Small intestine (tissue), 7 donors: ENCODE results near the gene IVL. TPM values are rescaled to one million over a fixed set of nuclear protein-coding genes. Genes with fewer than 3 reads are reported as not detected.

Source experiments
- DNase-seq, 2 donors: peaks; one replicate each; pipeline versions ENCODE4 v3.0.0 to v3.0.0-alpha.2; 2013
- FAIRE-seq: peaks from 2 replicates; lab custom pipeline; 2012; peaks lifted over from hg19 to GRCh38; lab: Jason Lieb, UNC
- H3K27ac ChIP-seq, 3 donors: one replicate each; pipeline ENCODE4 v1.5.1; 2013; ENCODE audit warnings: low read length in 2 of 3, mild to moderate bottlenecking in 2 of 3, control low read depth in 1 of 3, inconsistent platforms in 1 of 3, low read depth in 1 of 3, moderate library complexity in 1 of 3
- H3K27me3 ChIP-seq, 3 donors: one replicate each; pipeline ENCODE4 v1.6.1; 2013; ENCODE audit warnings: low read length in 3 of 3, inconsistent platforms in 1 of 3; ENCODE audit not compliant: control insufficient read depth in 3 of 3, insufficient read depth in 3 of 3
- H3K36me3 ChIP-seq, 3 donors: one replicate each; pipeline ENCODE4 v1.6.1; 2013; ENCODE audit warnings: low read length in 3 of 3, inconsistent platforms in 1 of 3, low read depth in 1 of 3, mild to moderate bottlenecking in 1 of 3, moderate library complexity in 1 of 3; ENCODE audit not compliant: control insufficient read depth in 3 of 3, insufficient read depth in 2 of 3
- H3K4me1 ChIP-seq, 3 donors: one replicate each; pipeline ENCODE4 v1.6.1; 2013; ENCODE audit warnings: low read length in 2 of 3, inconsistent platforms in 1 of 3, low read depth in 1 of 3, mild to moderate bottlenecking in 1 of 3, moderate library complexity in 1 of 3; ENCODE audit not compliant: control insufficient read depth in 3 of 3, insufficient read depth in 2 of 3
- H3K4me3 ChIP-seq, 3 donors: one replicate each; pipeline ENCODE4 v1.5.1; 2013; ENCODE audit warnings: low read length in 3 of 3, control low read depth in 1 of 3, inconsistent platforms in 1 of 3, low read depth in 1 of 3, mild to moderate bottlenecking in 1 of 3, moderate library complexity in 1 of 3
- H3K9me3 ChIP-seq, 2 donors: one replicate each; pipeline ENCODE4 v1.6.1; 2013; ENCODE audit warnings: low read depth in 1 of 2, low read length in 1 of 2; ENCODE audit not compliant: control insufficient read depth in 2 of 2, insufficient read depth in 1 of 2
- WGBS, 3 donors: extraction: QIAGEN DNeasy Blood & Tissue Kit; methylation state at CpG; one replicate each; pipeline ENCODE4 v1.1.7; 2013; 5-methylcytosine and 5-hydroxymethylcytosine counted together
- polyA plus RNA-seq, 4 donors: library from polyadenylated mRNA; stranded (reverse) in 3 of 4; unstranded in 1 of 4; fragments of 200-250 nt in 3 of 4; fragments of 120-200 nt in 1 of 4; gene quantifications; one replicate each; pipeline versions ENCODE4 v1.2.1 to v1.2.3, GENCODE V29; 2013
- donor health status: healthy with polysubstance abuse.
- donor health status: control.
- donor health status: control.
- donor health status: Bipolar disorder and iron deficiency.
- donor health status: healthy.

The IVL gene
- polyA plus RNA-seq, 4 donors: 0.03 to 0.45 TPM; not detected in 2

DNA sequence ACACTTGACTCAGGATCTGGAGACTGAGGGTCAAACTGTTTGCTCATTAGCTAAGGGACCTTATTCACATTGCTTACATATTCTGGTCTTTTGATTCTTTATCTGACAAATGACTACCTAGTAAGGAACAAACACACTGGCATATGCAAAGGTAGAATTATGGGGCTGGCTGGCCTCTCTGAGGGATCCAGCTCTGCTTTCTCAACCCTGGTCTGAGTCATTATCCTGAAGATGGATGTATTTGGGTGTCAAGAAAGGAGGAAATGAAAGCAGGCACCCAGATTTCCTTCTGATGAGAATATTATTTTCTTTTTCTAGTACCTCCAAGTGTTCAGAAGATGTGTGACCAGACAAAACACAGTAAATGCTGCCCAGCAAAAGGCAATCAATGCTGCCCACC, 24.3 kb upstream of the IVL start:
- Histone ChIP-seq H3K4me1 (no peaks in the 10 kb centered on the region), H3K4me3 (no peak overlapping the region), H3K27ac (no peak overlapping the region), H3K27me3 (peaks cover 0 to 2% (median 0%) of the 10 kb centered on the region in 3 donors), H3K36me3 (no peaks in the 10 kb centered on the region), H3K9me3 (no peaks in the 10 kb centered on the region)
- FAIRE-seq (no peak), DNase-seq (no peak)

DNA sequence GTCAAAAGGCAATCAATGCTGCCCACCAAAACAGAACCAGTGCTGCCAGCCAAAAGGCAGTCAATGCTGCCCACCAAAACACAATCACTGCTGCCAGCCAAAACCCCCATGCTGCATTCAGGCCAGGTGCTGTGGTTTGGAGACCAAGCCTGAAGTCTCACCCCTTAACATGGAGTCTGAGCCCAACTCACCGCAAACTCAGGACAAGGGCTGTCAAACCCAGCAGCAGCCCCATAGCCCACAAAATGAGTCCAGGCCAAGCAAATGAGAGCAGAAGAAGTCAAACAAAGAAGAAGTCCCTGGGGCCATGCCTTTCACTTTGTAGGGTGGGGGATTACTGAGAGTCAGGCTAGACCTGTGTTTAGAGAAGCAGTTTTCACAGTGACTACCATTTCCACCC, 23.8 kb upstream of the IVL start:
- peaks cover 0 to 2% (median 0%) of the 10 kb centered on the region in 3 donors for H3K27me3 ChIP-seq

GRCh38 chr1:152884966-152885624, 23.3 kb upstream of the IVL start:
- Histone ChIP-seq H3K4me1 (no peaks in the 10 kb centered on the region), H3K27ac (no peak overlapping the region), H3K27me3 (peaks cover 0 to 2% (median 0%) of the 10 kb centered on the region in 3 donors), H3K4me3 (no peak overlapping the region), H3K36me3 (no peaks in the 10 kb centered on the region), H3K9me3 (no peaks in the 10 kb centered on the region)
- no peak for FAIRE-seq
- no peak for DNase-seq
- 53 to 67% (median 57%) methylated on average over 4 of the region's 4 CpGs for WGBS, 3 donors

More for the DNA sequence above, 23.8 kb upstream of the IVL start:
- 95 to 100% (median 96%) methylated on average over 1 of the region's 1 CpG for WGBS, 3 donors
- H3K9me3 ChIP-seq: no peaks in the 10 kb centered on the region
- no peaks in the 10 kb centered on the region for H3K36me3 ChIP-seq
- no peaks in the 10 kb centered on the region for H3K4me1 ChIP-seq
- DNase-seq: no peak
- H3K27ac ChIP-seq: no peak overlapping the region
- no peak for FAIRE-seq
- H3K4me3 ChIP-seq: no peak overlapping the region

DNA sequence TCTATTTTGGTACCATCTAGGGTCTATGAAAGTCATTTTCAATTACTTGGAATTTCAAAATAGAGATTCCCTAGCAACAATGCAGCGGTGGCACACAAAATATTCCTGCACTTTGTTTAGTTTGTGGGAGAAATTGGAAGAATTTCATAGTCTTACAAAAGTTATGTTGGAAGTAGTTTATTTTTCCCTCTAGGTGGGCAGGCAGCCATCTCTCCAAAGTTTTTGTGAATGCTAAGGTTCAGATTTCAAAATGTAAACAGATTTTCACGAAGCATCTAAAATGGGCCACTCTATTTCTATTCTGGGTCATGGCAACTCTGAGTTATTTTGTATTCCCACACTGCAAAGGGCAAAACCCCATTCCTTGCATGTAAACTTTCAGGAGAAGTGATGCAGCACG, 22.3 kb upstream of the IVL start:
- DNase-seq: no peak
- H3K36me3 ChIP-seq: no peaks in the 10 kb centered on the region
- WGBS, 3 donors: 40 to 54% (median 45%) methylated on average over 3 of the region's 3 CpGs
- H3K9me3 ChIP-seq: no peaks in the 10 kb centered on the region
- FAIRE-seq: no peak
- peaks cover 0 to 2% (median 0%) of the 10 kb centered on the region in 3 donors for H3K27me3 ChIP-seq
- no peak overlapping the region for H3K27ac ChIP-seq
- no peak overlapping the region for H3K4me3 ChIP-seq
- H3K4me1 ChIP-seq: no peaks in the 10 kb centered on the region

GRCh38 chr1:152886758-152887409, 21.5 kb upstream of the IVL start:
- no peak for FAIRE-seq
- Histone ChIP-seq H3K27ac (no peak overlapping the region), H3K27me3 (peaks cover 0 to 2% (median 0%) of the 10 kb centered on the region in 3 donors), H3K4me3 (no peak overlapping the region), H3K9me3 (no peaks in the 10 kb centered on the region), H3K36me3 (no peaks in the 10 kb centered on the region), H3K4me1 (no peaks in the 10 kb centered on the region)
- WGBS, 3 donors: 66 to 67% (median 67%) methylated on average over 8 of the region's 8 CpGs
- DNase-seq: no peak

DNA sequence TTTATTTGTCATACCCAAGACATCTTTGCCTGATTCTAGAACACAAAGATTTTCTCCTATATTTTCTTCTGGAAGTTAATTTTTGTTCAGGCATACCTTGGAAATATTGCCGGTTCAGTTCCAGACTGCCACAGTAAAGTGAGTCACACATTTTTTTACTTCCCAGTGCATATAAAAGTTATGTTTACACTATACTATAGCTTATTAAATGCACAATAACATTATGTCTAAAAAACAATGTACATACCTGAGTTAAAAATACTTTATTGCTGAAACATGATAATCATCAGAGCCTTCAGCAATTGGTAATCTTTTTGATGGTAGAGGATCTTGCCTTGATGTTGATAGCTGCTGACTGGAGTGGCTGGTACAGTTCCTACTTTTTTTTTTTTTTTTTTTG, 20.2 kb upstream of the IVL start:
- Histone ChIP-seq H3K4me3 (no peak overlapping the region), H3K27me3 (peaks cover 0 to 2% (median 0%) of the 10 kb centered on the region in 3 donors), H3K27ac (no peak overlapping the region), H3K9me3 (no peaks in the 10 kb centered on the region), H3K36me3 (no peaks in the 10 kb centered on the region), H3K4me1 (no peaks in the 10 kb centered on the region)
- FAIRE-seq: no peak
- DNase-seq: no peak
- WGBS, 3 donors: 78 to 91% (median 87%) methylated on average over 1 of the region's 1 CpG

DNA sequence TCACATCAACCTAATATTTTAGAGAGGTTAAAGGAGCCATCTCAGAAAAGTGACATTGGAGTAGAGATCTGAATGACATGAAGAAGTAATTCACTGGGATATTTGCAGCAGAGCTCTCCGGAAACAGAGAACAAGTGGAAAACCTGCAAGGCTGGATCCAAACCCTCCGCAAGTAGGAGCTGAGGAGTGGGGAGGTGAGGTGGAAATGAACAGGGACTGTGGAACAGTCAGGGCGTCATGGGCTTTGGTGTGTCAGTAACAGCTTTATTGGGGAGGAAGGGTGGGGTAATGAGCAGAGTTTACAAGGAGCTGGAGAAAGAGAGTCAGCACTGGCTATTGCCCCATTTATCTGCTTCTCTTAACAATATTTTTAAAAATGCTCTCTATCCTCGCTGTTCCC, 9.3 kb upstream of the IVL start:
- H3K4me1 ChIP-seq: no peaks in the 10 kb centered on the region
- no peak overlapping the region for H3K4me3 ChIP-seq
- FAIRE-seq: no peak
- DNase-seq: no peak
- H3K27ac ChIP-seq: no peak overlapping the region
- H3K27me3 ChIP-seq: peaks cover 0 to 9% (median 0%) of the 10 kb centered on the region in 3 donors
- H3K36me3 ChIP-seq: no peaks in the 10 kb centered on the region
- WGBS, 3 donors: 77 to 82% (median 82%) methylated on average over 4 of the region's 4 CpGs
- no peaks in the 10 kb centered on the region for H3K9me3 ChIP-seq

DNA sequence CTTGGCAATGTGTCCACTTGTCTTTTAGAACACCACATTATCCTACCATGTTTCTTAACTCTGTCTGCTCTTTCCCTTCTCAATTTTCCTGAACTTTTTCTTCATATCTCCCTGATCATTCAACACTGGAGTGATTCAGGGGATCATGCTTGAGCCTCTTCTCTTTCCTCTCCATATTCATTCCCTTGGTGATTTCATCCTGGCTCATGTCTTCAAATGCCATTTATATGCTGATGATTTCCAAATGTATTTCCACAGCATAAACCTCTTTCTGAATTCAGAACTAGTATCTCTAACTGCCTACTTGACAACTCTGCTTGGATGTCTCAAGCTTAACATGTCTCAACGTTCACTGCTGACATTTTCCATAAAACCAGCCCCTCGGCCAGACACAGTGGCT, 8.5 kb upstream of the IVL start:
- H3K27me3 ChIP-seq: peaks cover 0 to 11% (median 0%) of the 10 kb centered on the region in 3 donors
- H3K27ac ChIP-seq: no peak overlapping the region
- WGBS, 3 donors: 68 to 76% (median 74%) methylated on average over 2 of the region's 2 CpGs
- DNase-seq (no peak), FAIRE-seq (no peak)
- no peaks in the 10 kb centered on the region for H3K36me3 ChIP-seq
- no peak overlapping the region for H3K4me3 ChIP-seq
- no peaks in the 10 kb centered on the region for H3K9me3 ChIP-seq
- H3K4me1 ChIP-seq: no peaks in the 10 kb centered on the region
